ENCODE measurements around the gene HAO1. TPM values are rescaled to one million over a fixed set of nuclear protein-coding genes. Genes with fewer than 3 reads are reported as not detected.

Gene HAO1
- total and polyA plus RNA-seq, 12 donors, result 0.07 TPM; not detected in 11

- no peak for DNase-seq
Observed at GRCh38 chr20:7950387-7950786, 10.1 kb upstream of the HAO1 start.

GRCh38 chr20:7943891-7944290 is 3.6 kb upstream of the HAO1 start:
- intact Hi-C loops (cut with DNase I), result no loop called here

More at GRCh38 chr20:7950387-7950786, 10.1 kb upstream of the HAO1 start:
- 47 to 75% (median 68%) methylated on average over 1 of the region's 1 CpG for WGBS, 4 donors
- TF ChIP-seq CTCF (IDR thresholded peaks at IDR 0.05), result no peak
- TF ChIP-seq POLR2A (IDR thresholded peaks at IDR 0.05), result no peak
- no peaks in the 10 kb centered on the region for H3K27me3 ChIP-seq
- no peak overlapping the region for H3K27ac ChIP-seq
- no peak overlapping the region for H3K4me3 ChIP-seq
- H3K9me3 ChIP-seq (replicated peaks in 1 of 3), result no peaks in the 10 kb centered on the region
- H3K4me1 ChIP-seq (replicated peaks in 1 of 2), result no peaks in the 10 kb centered on the region
- H3K36me3 ChIP-seq (replicated peaks in 1 of 2), result no peaks in the 10 kb centered on the region
- intact Hi-C loops (cut with DNase I), result no loop called here

GRCh38 chr20:7939663-7940062 is 595 bp downstream of the HAO1 start:
- Histone ChIP-seq H3K27ac (no peak overlapping the region), H3K27me3 (no peaks in the 10 kb centered on the region), H3K4me3 (no peak overlapping the region), H3K9me3 (replicated peaks in 1 of 3) (no peaks in the 10 kb centered on the region), H3K4me1 (replicated peaks in 1 of 2) (peaks cover 0 to 5% of the 10 kb centered on the region in 2 donors), H3K36me3 (replicated peaks in 1 of 2) (no peaks in the 10 kb centered on the region)
- no peak for DNase-seq
- intact Hi-C loops (cut with DNase I), result loop anchor here in 1 of 2 donors (5.0 kb wide), 1 partner anchor 783 kb away; no protein-coding TSS in a partner anchor
- 66 to 71% (median 68%) methylated on average over 4 of the region's 4 CpGs for WGBS, 4 donors
- no peak for TF ChIP-seq CTCF (IDR thresholded peaks at IDR 0.05)
- no peak for TF ChIP-seq POLR2A (IDR thresholded peaks at IDR 0.05)

More at GRCh38 chr20:7943891-7944290, 3.6 kb upstream of the HAO1 start:
- TF ChIP-seq POLR2A (IDR thresholded peaks at IDR 0.05), result no peak
- TF ChIP-seq CTCF (IDR thresholded peaks at IDR 0.05), result no peak
- H3K36me3 ChIP-seq (replicated peaks in 1 of 2), result no peaks in the 10 kb centered on the region
- no peak overlapping the region for H3K27ac ChIP-seq
- no peaks in the 10 kb centered on the region for H3K27me3 ChIP-seq
- H3K4me1 ChIP-seq (replicated peaks in 1 of 2), result no peaks in the 10 kb centered on the region
- no peak overlapping the region for H3K4me3 ChIP-seq
- H3K9me3 ChIP-seq (replicated peaks in 1 of 3), result no peaks in the 10 kb centered on the region
- DNase-seq, result no peak
- 15 to 25% (median 24%) methylated on average over 2 of the region's 2 CpGs for WGBS, 4 donors

- H3K9me3 ChIP-seq (replicated peaks in 1 of 3), result no peaks in the 10 kb centered on the region
- no peak for DNase-seq
- no peak for TF ChIP-seq POLR2A (IDR thresholded peaks at IDR 0.05)
- TF ChIP-seq CTCF (IDR thresholded peaks at IDR 0.05), result no peak
- no peaks in the 10 kb centered on the region for H3K27me3 ChIP-seq
- intact Hi-C loops (cut with DNase I), result loop anchor here in 1 of 2 donors (5.0 kb wide), 1 partner anchor 784 kb away; no protein-coding TSS in a partner anchor
- H3K4me3 ChIP-seq, result no peak overlapping the region
- 45 to 60% (median 51%) methylated on average over 2 of the region's 2 CpGs for WGBS, 4 donors
- no peak overlapping the region for H3K27ac ChIP-seq
- H3K36me3 ChIP-seq (replicated peaks in 1 of 2), result no peaks in the 10 kb centered on the region
- H3K4me1 ChIP-seq (replicated peaks in 1 of 2), result peaks cover 0 to 5% of the 10 kb centered on the region in 2 donors
Observed at GRCh38 chr20:7938058-7938457, 2.2 kb downstream of the HAO1 start.

All from adrenal gland (tissue), 12 donors.